GM12878 (cell line): ENCODE data around the gene POLR2F. TPM values are rescaled to one million over a fixed set of nuclear protein-coding genes. Genes with fewer than 3 reads are reported as not detected.
A peak's percentile ranks its signal among the peaks of the same experiment; 100 is the strongest.

Experiments
- ATAC-seq: fragments of 200-7000 bp; cut with Tn5 transposase; 3 replicates; pipeline ENCODE4 v1.9.1; 2020; ENCODE audit warnings: mild to moderate bottlenecking, moderate library complexity
- BruUV-seq: library from RNA; stranded (reverse); fragments of 400-500 nt; replicated peaks from 2 replicates; lab custom pipeline; 2021; lab: Mats Ljungman, UMichigan
- CTCF ChIA-PET: fragments of 300-600 bp; sonication (Branson Sonifier 250); formaldehyde crosslinking; extraction: SDS; loops from one replicate; lab custom pipeline; 2021; ENCODE audit warnings: inconsistent platforms; lab: Yijun Ruan, JAX
- POLR2A ChIA-PET: fragments of 350-600 bp; formaldehyde crosslinking; extraction: SDS; loops from one replicate; lab custom pipeline; 2021; ENCODE audit warnings: inconsistent platforms; lab: Charles Lee
- RAD21 ChIA-PET: fragments of 300-600 bp; sonication (Branson Sonifier 250); formaldehyde crosslinking; loops from one replicate; lab custom pipeline; 2023; ENCODE audit warnings: antibody characterized with exemption; ENCODE audit not compliant: unreplicated experiment; lab: Charles Lee
- SMC1A ChIA-PET: fragments of 300-600 bp; sonication (Branson Sonifier 250); formaldehyde crosslinking; loops from one replicate; lab custom pipeline; 2023; ENCODE audit not compliant: unreplicated experiment, uncharacterized antibody; lab: Charles Lee
- DNase-seq: peaks from one replicate; pipeline ENCODE4 v3.0.0-alpha.2; 2011; ENCODE audit warnings: low read depth, low spot score
- FAIRE-seq: peaks from 3 replicates; lab custom pipeline; 2011; peaks lifted over from hg19 to GRCh38; lab: Jason Lieb, UNC
- H2AFZ ChIP-seq: 2 replicates; pipeline ENCODE4 v1.6.0; 2011; ENCODE audit warnings: low read depth, low read length, control low read depth; ENCODE audit not compliant: control insufficient read depth
- H3K27ac ChIP-seq: 2 replicates; pipeline ENCODE4 v1.5.1; 2011; ENCODE audit warnings: control low read depth; ENCODE audit not compliant: control insufficient read depth, insufficient read depth
- H3K27me3 ChIP-seq, 2 experiments: replicated peaks in 1 of 2; 2 replicates each; pipeline versions ENCODE4 v1.6.0 to v1.6.1; 2011; ENCODE audit warnings: low read length in 1 of 2; ENCODE audit not compliant: control insufficient read depth in 2 of 2, insufficient read depth in 2 of 2
- H3K36me3 ChIP-seq, 2 experiments: 2 replicates each; pipeline ENCODE4 v1.5.1; 2011; ENCODE audit warnings: low read length in 1 of 2; ENCODE audit not compliant: control insufficient read depth in 2 of 2, insufficient read depth in 2 of 2
- H3K4me1 ChIP-seq: 2 replicates; pipeline ENCODE4 v1.6.1; 2011; ENCODE audit warnings: mild to moderate bottlenecking, low read length, moderate library complexity, mixed read lengths; ENCODE audit not compliant: control insufficient read depth, insufficient read depth
- H3K4me2 ChIP-seq: 2 replicates; pipeline ENCODE4 v1.6.0; 2011; ENCODE audit warnings: control low read depth; ENCODE audit not compliant: control insufficient read depth, insufficient read depth
- H3K4me3 ChIP-seq: fragments of 200-600 bp; sonication (generic); 2 replicates; pipeline ENCODE4 v1.5.1; 2016
- H3K79me2 ChIP-seq: 2 replicates; pipeline ENCODE4 v1.6.0; 2011; ENCODE audit warnings: low read length; ENCODE audit not compliant: control insufficient read depth, insufficient read depth
- H3K9ac ChIP-seq: 2 replicates; pipeline ENCODE4 v1.8.0; 2011; ENCODE audit warnings: low read length, control low read depth, mixed read lengths; ENCODE audit not compliant: control insufficient read depth, insufficient read depth
- H3K9me3 ChIP-seq: replicated peaks from 3 replicates; pipeline ENCODE4 v1.5.1; 2011; ENCODE audit warnings: mild to moderate bottlenecking, low read length; ENCODE audit not compliant: control insufficient read depth, insufficient read depth
- H4K20me1 ChIP-seq: 2 replicates; pipeline ENCODE4 v1.6.0; 2011; ENCODE audit not compliant: control insufficient read depth, insufficient read depth
- CHD4 ChIP-seq: fragments of 200-600 bp; sonication (generic); IDR thresholded peaks from 2 replicates; pipeline ENCODE4 v1.6.1; 2016; ENCODE audit warnings: mild to moderate bottlenecking
- DPF2 ChIP-seq: fragments of 450-650 bp; IDR thresholded peaks from 2 replicates; pipeline ENCODE4 v1.6.1; 2017; ENCODE audit warnings: mild to moderate bottlenecking
- ESRRA ChIP-seq: IDR thresholded peaks from 2 replicates; pipeline ENCODE4 v1.6.1; 2012; ENCODE audit warnings: mild to moderate bottlenecking, low read length, improper control_type of control experiment
- HCFC1 ChIP-seq: fragments of 150-350 bp; IDR thresholded peaks from 2 replicates; pipeline ENCODE4 v1.6.1; 2014; ENCODE audit warnings: low read length
- IRF4 ChIP-seq: IDR thresholded peaks from 2 replicates; pipeline ENCODE4 v1.6.1; 2011; ENCODE audit warnings: low read depth, low read length
- KAT2A ChIP-seq: conservative IDR thresholded peaks from 2 replicates; pipeline ENCODE4 v1.6.1; 2011; ENCODE audit warnings: low read depth, low read length; ENCODE audit not compliant: control insufficient read depth
- KLF5 ChIP-seq: fragments of 450-650 bp; IDR thresholded peaks from 2 replicates; pipeline ENCODE4 v1.6.1; 2014; ENCODE audit warnings: mild to moderate bottlenecking; ENCODE audit not compliant: partially characterized antibody
- NR2F1 ChIP-seq: fragments of 450-650 bp; conservative IDR thresholded peaks from 2 replicates; pipeline ENCODE4 v1.6.1; 2017; ENCODE audit warnings: mild to moderate bottlenecking
- PAX8 ChIP-seq: fragments of 450-650 bp; IDR thresholded peaks from 2 replicates; pipeline ENCODE4 v1.6.1; 2017; ENCODE audit warnings: mild to moderate bottlenecking, moderate library complexity
- POU2F2 ChIP-seq: IDR thresholded peaks from 3 replicates; pipeline ENCODE4 v1.6.1; 2011; ENCODE audit warnings: low read depth, mild to moderate bottlenecking, low read length, borderline replicate concordance
- SMAD1 ChIP-seq: fragments of 450-650 bp; IDR thresholded peaks from 2 replicates; pipeline ENCODE4 v1.6.1; 2018; ENCODE audit warnings: mild to moderate bottlenecking, low read depth; ENCODE audit not compliant: partially characterized antibody
- SPI1 ChIP-seq: IDR thresholded peaks from 2 replicates; pipeline ENCODE4 v1.6.1; 2011; ENCODE audit warnings: low read depth, mild to moderate bottlenecking, low read length, moderate library complexity, borderline replicate concordance; ENCODE audit not compliant: insufficient read depth
- ZNF274 ChIP-seq: IDR thresholded peaks from one replicate; pipeline ENCODE4 v1.8.0; 2011; ENCODE audit not compliant: insufficient read length, insufficient read depth
- WGBS: methylation state at CpG from one replicate; pipeline ENCODE4 v1.1.6; 2016; ENCODE audit warnings: low lambda C conversion rate; ENCODE audit not compliant: insufficient replicate concordance, insufficient coverage; ENCODE audit errors: missing lambda C conversion rate; 5-methylcytosine and 5-hydroxymethylcytosine counted together
- in situ Hi-C: fragments of 300-500 bp; cut with MboI; formaldehyde crosslinking; loops from 9 replicates; pipeline ENCODE4 v1.14.3; 2018; ENCODE audit warnings: mixed read lengths
- intact Hi-C: fragments of 100-400 bp; cut with micrococcal nuclease; formaldehyde crosslinking; loops from one replicate; pipeline ENCODE4 v1.14.2; 2022; ENCODE audit not compliant: unreplicated experiment
- polyA plus RNA-seq, 11 experiments: library from polyadenylated mRNA; depleted of rRNA in 4 of 11; unstranded in 6 of 11; stranded (reverse) in 5 of 11; fragments of >200 nt; fragmentation: Nextera tagmentation in 4 of 11; fragmentation: Illumina TruSeq in 1 of 11; extraction: Ambion mirVana in 4 of 11; extraction: Trizol in 1 of 11; gene quantifications; 1 replicate in 1 of 11; 2 replicates in 10 of 11; pipeline versions ENCODE4 v1.2.1 to v1.2.3, GENCODE V29; 2011 to 2016; ENCODE audit warnings: inconsistent platforms in 2 of 11, missing spikeins in 2 of 11, low read depth in 1 of 11
- total RNA-seq, 4 experiments: library from RNA; depleted of rRNA in 3 of 4; stranded (reverse); fragments of >200 nt in 3 of 4; fragmentation: Illumina TruSeq in 1 of 4; extraction: Trizol in 1 of 4; gene quantifications; 2 replicates each; pipeline versions ENCODE4 v1.2.1 to v1.2.3, GENCODE V29; 2013 to 2021
- TF ChIP-seq, protein P1 (sequence below): fragments of 450-650 bp; IDR thresholded peaks from 2 replicates; pipeline ENCODE4 v1.6.1; 2017; ENCODE audit warnings: mild to moderate bottlenecking, moderate library complexity

Gene POLR2F
- total and polyA plus RNA-seq, 10 of the 15 experiments (the other 5 are each of a cell fraction or from before 2014, with no cell fraction given): 71.9 to 218 (median 100.0) TPM

DNA sequence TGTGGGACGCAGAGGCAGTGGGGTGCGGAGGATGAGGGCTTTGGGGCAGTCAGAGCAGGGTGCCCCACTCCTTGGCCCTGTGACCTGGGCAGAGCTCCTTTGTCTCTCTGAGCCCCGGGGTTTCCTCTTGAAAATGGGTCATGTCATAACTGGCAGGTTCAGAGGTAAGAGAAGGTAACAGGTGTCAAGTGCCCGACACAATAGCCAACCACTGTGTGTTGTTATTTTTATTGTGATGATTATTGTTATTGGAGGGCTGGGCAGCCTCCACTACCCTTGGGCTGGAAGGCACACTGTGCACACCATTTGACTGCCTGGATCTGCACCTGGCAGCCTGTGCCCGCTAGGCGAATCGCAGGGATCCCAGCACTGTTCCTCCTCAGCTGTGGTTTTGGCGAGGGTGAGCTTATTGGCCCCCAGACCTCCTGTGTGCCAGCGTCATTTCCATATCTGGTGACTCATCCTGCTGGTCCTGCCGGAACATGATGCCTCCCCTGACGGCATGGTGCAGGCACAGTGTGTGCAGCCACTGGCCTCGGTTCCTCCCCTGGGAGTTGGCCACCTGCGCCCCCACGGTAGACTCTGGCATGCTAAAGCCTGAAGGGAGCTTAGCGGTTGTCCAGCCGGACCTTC, 46.3 kb downstream of the POLR2F start:
- Histone ChIP-seq H4K20me1 (no peaks in the 10 kb centered on the region), H3K9ac (no peak overlapping the region), H3K27ac (no peak overlapping the region), H3K4me2 (no peak overlapping the region), H3K79me2 (no peaks in the 10 kb centered on the region), H3K4me3 (no peak overlapping the region), H3K9me3 (no peaks in the 10 kb centered on the region), H3K27me3 (no peaks in the 10 kb centered on the region; a peak in 1 of 4 replicates), H2AFZ (no peak overlapping the region), H3K36me3 (no peaks in the 10 kb centered on the region), H3K4me1 (no peaks in the 10 kb centered on the region)
- ChIA-PET POLR2A (interaction anchor here (0.7 kb wide), 1 partner anchor 182 kb away, joined by 3 read pairs; the partner anchor contains the start of gene PLA2G6), RAD21 (no interaction called here), SMC1A (no interaction called here), CTCF (no interaction called here)
- FAIRE-seq (no peak), ATAC-seq (peak; percentile 56), DNase-seq (no peak)
- in situ Hi-C loops (no loop called here), intact Hi-C loops (no loop called here)
- BruUV-seq: no TSS peak
- 25% methylated on average over 16 of the region's 16 CpGs for WGBS
- no peak for TF ChIP-seq IRF4
- no peak for TF ChIP-seq CHD4
- no peak for TF ChIP-seq HCFC1

DNA sequence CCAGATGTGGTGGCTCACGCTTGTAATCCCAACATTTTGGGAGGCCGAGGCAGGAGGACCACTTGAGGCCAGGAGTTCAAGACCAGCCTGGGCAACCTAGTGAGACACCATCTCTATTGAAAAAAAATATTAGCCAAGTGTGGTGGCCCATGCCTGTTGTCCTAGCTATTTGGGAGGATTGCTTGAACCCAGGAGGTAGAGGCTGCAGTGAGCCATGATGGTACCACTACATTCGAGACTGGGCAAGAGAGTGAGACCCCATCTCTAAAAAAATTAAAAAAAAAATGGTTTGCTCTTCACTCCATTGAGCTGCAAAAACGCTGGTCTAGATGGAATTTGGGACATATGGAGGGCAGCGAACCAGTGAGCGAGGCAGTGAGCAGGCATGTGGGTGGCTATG, 52.4 kb downstream of the POLR2F start:
- Histone ChIP-seq H3K9ac (no peak overlapping the region), H2AFZ (no peak overlapping the region), H3K27ac (no peak overlapping the region), H3K9me3 (no peaks in the 10 kb centered on the region), H4K20me1 (no peaks in the 10 kb centered on the region), H3K36me3 (no peaks in the 10 kb centered on the region), H3K4me1 (no peaks in the 10 kb centered on the region), H3K79me2 (no peaks in the 10 kb centered on the region), H3K4me2 (no peak overlapping the region), H3K27me3 (no peaks in the 10 kb centered on the region), H3K4me3 (no peak overlapping the region)
- DNase-seq: no peak
- WGBS: 39% methylated on average over 6 of the region's 6 CpGs
- no peak for ATAC-seq
- no TSS peak for BruUV-seq
- no peak for TF ChIP-seq KLF5
- TF ChIP-seq SPI1: no peak
- TF ChIP-seq KAT2A: no peak
- no peak for TF ChIP-seq NR2F1
- TF ChIP-seq ZNF274: no peak
- TF ChIP-seq PAX8: no peak
- no peak for TF ChIP-seq POU2F2
- TF ChIP-seq, protein P1, sequence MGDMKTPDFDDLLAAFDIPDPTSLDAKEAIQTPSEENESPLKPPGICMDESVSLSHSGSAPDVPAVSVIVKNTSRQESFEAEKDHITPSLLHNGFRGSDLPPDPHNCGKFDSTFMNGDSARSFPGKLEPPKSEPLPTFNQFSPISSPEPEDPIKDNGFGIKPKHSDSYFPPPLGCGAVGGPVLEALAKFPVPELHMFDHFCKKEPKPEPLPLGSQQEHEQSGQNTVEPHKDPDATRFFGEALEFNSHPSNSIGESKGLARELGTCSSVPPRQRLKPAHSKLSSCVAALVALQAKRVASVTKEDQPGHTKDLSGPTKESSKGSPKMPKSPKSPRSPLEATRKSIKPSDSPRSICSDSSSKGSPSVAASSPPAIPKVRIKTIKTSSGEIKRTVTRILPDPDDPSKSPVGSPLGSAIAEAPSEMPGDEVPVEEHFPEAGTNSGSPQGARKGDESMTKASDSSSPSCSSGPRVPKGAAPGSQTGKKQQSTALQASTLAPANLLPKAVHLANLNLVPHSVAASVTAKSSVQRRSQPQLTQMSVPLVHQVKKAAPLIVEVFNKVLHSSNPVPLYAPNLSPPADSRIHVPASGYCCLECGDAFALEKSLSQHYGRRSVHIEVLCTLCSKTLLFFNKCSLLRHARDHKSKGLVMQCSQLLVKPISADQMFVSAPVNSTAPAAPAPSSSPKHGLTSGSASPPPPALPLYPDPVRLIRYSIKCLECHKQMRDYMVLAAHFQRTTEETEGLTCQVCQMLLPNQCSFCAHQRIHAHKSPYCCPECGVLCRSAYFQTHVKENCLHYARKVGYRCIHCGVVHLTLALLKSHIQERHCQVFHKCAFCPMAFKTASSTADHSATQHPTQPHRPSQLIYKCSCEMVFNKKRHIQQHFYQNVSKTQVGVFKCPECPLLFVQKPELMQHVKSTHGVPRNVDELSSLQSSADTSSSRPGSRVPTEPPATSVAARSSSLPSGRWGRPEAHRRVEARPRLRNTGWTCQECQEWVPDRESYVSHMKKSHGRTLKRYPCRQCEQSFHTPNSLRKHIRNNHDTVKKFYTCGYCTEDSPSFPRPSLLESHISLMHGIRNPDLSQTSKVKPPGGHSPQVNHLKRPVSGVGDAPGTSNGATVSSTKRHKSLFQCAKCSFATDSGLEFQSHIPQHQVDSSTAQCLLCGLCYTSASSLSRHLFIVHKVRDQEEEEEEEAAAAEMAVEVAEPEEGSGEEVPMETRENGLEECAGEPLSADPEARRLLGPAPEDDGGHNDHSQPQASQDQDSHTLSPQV: no peak
- TF ChIP-seq SMAD1: no peak
- TF ChIP-seq ESRRA: no peak
- TF ChIP-seq DPF2: no peak
- POLR2A ChIA-PET: no interaction called here
- CTCF ChIA-PET: interaction anchor here (0.6 kb wide), 1 partner anchor 413 kb away, joined by 3 read pairs; no protein-coding TSS in a partner anchor
- SMC1A ChIA-PET: no interaction called here
- FAIRE-seq: no peak
- RAD21 ChIA-PET: interaction anchor here (0.5 to 1.1 kb wide), 2 partner anchors 46 to 407 kb away, joined by 3 to 4 read pairs; no protein-coding TSS in a partner anchor
- in situ Hi-C loops: no loop called here
- intact Hi-C loops: no loop called here
